Colon (tissue), 2 donors: Measurements from ENCODE around the gene P3H3.

ENCODE experiments used
- FAIRE-seq: peaks from 2 replicates; lab custom pipeline; 2012; peaks lifted over from hg19 to GRCh38; lab: Jason Lieb, UNC
- donor health status: control.
- donor health status: control.

P3H3 gene

GRCh38 chr12:6799147-6799546, 29.1 kb upstream of the P3H3 start:
- FAIRE-seq = no peak

- FAIRE-seq = no peak
These were observed 21.0 kb upstream of the P3H3 start for GRCh38 chr12:6807170-6807569.

- FAIRE-seq = no peak
These were observed 19.2 kb upstream of the P3H3 start for GRCh38 chr12:6809056-6809455.

DNA sequence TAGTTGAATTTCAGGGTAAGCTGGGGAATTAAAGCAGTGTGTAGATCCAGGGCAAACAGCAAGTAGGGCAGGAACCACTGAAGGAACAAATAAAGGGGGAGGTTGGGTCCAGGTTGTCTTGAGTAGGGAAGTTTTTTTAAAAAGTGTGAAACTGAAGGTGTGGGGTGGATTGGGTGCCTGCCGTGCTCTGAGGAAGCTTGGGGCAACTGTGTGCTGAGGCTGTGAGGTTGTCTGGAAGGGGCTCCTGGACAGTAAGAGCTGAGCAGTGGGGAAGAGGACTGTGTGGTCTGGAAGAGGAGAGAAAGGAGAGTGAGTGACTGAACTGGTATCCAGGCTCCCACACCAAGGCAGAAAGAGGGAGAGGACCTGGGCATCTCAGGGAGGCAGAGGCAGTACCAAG, 17.4 kb upstream of the P3H3 start:
- no peak for FAIRE-seq

- no peak for FAIRE-seq
These were observed 14.8 kb upstream of the P3H3 start for GRCh38 chr12:6813363-6813762.

- FAIRE-seq = no peak
These were observed 11.6 kb upstream of the P3H3 start for GRCh38 chr12:6816598-6816997.

DNA sequence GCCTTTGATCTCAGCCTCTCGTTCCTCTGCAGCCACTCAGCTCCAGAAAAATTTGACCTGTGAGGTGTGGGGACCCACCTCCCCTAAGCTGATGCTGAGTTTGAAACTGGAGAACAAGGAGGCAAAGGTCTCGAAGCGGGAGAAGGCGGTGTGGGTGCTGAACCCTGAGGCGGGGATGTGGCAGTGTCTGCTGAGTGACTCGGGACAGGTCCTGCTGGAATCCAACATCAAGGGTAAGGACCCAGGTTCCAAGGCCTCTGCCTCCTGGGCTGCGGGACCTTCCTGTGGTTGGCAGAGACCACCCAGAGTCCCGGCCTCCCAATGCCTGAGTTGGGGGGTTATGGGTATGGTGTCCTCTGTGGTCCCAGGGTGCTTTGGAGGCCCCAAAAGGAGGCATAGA, 11.1 kb upstream of the P3H3 start:
- FAIRE-seq = no peak

GRCh38 chr12:6817662-6818157, 10.5 kb upstream of the P3H3 start:
- FAIRE-seq = no peak

- FAIRE-seq = no peak
These were observed 10.0 kb upstream of the P3H3 start for GRCh38 chr12:6818222-6818621.

DNA sequence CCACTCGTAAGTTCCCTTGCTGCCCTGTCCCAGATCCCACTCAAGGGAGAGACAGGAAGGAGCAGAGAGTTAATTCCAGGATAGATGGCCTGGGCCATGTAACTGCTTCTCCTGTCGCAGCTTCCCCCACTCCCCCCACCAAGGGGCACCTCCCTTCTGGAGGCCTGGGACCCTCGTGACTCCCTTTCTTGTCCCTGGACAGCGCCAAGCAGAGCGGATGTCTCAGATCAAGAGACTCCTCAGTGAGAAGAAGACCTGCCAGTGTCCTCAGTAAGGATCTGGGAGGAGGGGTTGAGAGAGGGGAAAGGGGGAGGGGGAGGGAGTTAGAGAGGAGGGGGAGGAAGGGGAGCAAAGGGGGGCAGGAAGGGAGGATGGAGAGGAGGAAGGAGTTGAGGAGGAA, 9.6 kb upstream of the P3H3 start:
- FAIRE-seq = no peak

GRCh38 chr12:6819106-6820030, 8.8 kb upstream of the P3H3 start:
- FAIRE-seq = no peak

- FAIRE-seq = no peak
These were observed 8.0 kb upstream of the P3H3 start for GRCh38 chr12:6820166-6820565.

GRCh38 chr12:6821591-6822425, 6.4 kb upstream of the P3H3 start, which contains the start of gene GPR162:
Gene GPR162, plus strand, starts transcription at chr12:6821821. Its CDS starts 2,078 bp downstream, at chr12:6823899.
- FAIRE-seq = no peak

DNA sequence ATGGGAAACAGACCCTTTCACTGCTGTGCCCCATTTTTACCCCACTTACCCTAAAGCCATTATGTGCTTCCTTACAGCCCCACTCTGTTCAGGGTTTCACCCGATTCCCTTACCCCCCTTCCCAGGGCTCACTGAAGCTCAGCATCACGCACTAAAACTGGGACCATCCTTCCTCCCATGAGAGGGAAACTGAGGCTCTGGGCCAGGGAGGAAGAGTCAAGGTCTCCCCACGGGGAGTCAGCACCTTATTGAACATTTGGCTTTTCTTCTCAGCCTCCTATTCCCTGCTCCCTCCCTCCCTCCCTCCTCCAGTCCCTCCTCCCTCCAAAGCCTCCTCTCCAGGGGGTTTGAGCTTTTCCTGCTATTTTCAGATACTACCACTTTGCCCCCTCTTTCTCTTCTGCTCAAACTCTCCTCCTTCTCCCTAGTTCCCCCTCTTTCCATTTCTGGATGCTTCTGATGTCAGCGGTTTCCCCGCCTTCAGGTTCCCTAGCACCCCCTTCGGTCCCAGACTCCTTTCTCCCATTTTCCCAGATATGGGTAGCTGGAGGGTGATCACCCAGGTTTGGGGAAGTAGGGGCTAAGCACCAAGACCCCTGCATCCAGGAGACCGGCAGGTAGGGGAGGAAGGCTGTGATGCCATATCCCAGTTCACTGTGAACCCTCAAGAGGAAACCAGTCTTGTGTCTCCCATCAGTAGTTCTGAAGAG, 5.6 kb upstream of the P3H3 start:
- no peak for FAIRE-seq

DNA sequence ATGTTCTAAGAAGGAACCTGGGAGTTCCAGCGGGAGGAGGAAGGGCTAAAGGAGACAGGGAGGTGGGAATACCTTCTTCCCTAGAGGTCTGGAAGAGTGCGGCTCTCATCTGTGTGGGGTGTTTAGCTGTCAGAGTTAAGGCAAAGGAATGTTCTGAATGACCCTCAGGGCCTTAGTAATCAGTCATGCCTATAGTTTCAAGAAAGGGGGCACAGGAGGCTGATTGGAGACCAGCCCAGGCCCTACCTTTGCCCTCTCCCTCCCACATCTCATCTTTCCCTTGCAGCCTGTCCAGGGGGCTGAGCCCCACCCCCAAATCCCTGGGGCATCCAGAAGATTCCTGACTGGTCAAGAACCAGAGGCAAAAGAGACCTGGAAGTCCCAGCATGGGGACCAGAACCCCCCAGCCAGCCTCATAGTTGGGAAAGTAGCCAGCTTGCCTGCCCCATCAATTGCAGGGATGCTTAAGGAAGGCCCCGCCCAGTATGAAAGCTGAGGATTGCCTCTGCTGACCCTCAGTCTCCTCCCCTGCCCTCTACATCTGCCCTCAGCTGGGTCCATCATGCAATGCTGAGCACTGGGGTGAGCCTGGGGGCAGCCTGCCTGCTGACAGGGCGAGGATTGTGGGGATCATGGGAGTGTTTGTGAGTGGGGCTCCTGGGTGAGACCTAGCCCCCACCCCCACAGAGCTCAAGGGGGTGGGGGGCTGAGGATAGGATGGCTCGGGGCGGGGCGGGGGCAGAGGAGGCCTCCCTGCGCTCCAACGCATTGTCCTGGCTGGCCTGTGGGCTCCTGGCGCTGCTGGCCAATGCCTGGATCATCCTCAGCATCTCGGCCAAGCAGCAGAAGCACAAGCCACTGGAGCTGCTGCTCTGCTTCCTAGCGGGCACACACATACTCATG, 4.8 kb upstream of the P3H3 start:
- no peak for FAIRE-seq

GRCh38 chr12:6824085-6824775, 4.0 kb upstream of the P3H3 start:
- no peak for FAIRE-seq

DNA sequence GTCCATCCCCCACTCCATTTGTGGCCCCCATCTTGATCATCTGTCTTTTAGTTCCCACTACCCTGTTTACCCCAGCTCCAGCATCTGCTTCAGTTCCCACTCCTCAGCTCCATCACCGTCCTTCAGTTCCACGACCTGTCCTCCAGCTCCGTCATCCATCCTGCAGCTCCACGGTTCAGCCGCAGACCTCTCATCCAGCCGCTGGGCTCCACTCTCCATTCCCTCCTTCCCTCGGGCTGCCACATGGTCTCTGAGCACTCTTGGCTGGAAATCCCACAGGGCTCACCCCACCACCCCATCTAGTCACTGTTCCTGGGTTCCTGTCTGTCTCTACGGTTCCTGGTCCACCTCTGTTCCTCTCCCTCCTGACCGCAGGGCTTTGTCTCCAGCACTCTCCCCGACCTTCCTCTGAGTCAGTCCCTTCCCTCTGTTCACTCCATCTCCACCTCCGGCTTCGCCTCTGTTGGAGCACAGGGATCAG, 3.3 kb upstream of the P3H3 start:
- FAIRE-seq = no peak

GRCh38 chr12:6825398-6826124, 2.6 kb upstream of the P3H3 start:
- no peak for FAIRE-seq

GRCh38 chr12:6826125-6826733, 2.0 kb upstream of the P3H3 start:
- FAIRE-seq = no peak
